ENCODE data around the gene PCGF1. TPM values are rescaled to one million over a fixed set of nuclear protein-coding genes. Genes with fewer than 3 reads are reported as not detected.
A peak's percentile ranks its signal among the peaks of the same experiment; 100 is the strongest.

Gene PCGF1
- total and polyA plus RNA-seq, 2 of the 13 experiments (the other 11 are each of a cell fraction or from before 2014, with no cell fraction given), result 20.4 to 22.6 TPM

- TF ChIP-seq DBP (CRISPR knock-in tag; IDR thresholded peaks at IDR 0.05; ENCODE audit: not compliant biosample characterization) (no peak), AGO1 (IDR thresholded peaks at IDR 0.05; ENCODE audit: low read depth, low read length, poor library complexity, severe bottlenecking) (peak; percentile 99), ZNF580 (CRISPR knock-in tag; IDR thresholded peaks at IDR 0.05; ENCODE audit: borderline replicate concordance, low read depth) (peak; percentile 98; the same call in 1 of the 2 replicates), ZNF674 (CRISPR knock-in tag; IDR thresholded peaks at IDR 0.05; ENCODE audit: low read depth) (0 out of 2 replicates have a peak, but pooled peaks have one; percentile 34), SRY (CRISPR knock-in tag; IDR thresholded peaks at IDR 0.05) (peak; percentile 84), SNRNP70 (IDR thresholded peaks at IDR 0.05; ENCODE audit: low read depth, low read length) (no peak), MTERF4 (CRISPR knock-in tag; IDR thresholded peaks at IDR 0.05) (peak; percentile 80; the same call in 1 of the 2 replicates), IKZF5 (CRISPR knock-in tag; IDR thresholded peaks at IDR 0.05) (peak; percentile 96), BRD4 (CRISPR knock-in tag; IDR thresholded peaks at IDR 0.05) (peak; percentile 97), ZBTB39 (CRISPR knock-in tag; IDR thresholded peaks at IDR 0.05) (peak; percentile 96), SOX6 (IDR thresholded peaks at IDR 0.05) (no peak), SOX6 (CRISPR knock-in tag; IDR thresholded peaks at IDR 0.05) (peak; percentile 77), ZKSCAN8 (CRISPR knock-in tag; IDR thresholded peaks at IDR 0.05; ENCODE audit: borderline replicate concordance) (peak; percentile 73; the same call in 1 of the 2 replicates), ZSCAN22 (CRISPR knock-in tag; IDR thresholded peaks at IDR 0.05) (no peak; the same call in 1 of the 2 replicates), AHDC1 (CRISPR knock-in tag; IDR thresholded peaks at IDR 0.05; ENCODE audit: borderline replicate concordance) (peak; percentile 72), KAT2B (IDR thresholded peaks at IDR 0.05; ENCODE audit: borderline replicate concordance, low read depth, low read length) (no peak)
Observed at GRCh38 chr2:74472086-74472944, 35.2 kb downstream of the PCGF1 start, which contains the start of gene MRPL53 (continued).
